GM18873 (cell line): ENCODE results near the gene PSPH.
"Not testable (repeated sequence)": the region's sequence is repeated elsewhere in the genome, so short reads cannot be mapped to it uniquely, and the experiment has no call there.

Experiments used
- ATAC-seq: cut with Tn5 transposase; IDR thresholded peaks from one replicate; pipeline ENCODE4 v1.9.1; 2021; ENCODE audit warnings: mild to moderate bottlenecking, moderate library complexity, moderate number of reproducible peaks; ENCODE audit not compliant: unreplicated experiment, low FRiP score

PSPH gene

DNA sequence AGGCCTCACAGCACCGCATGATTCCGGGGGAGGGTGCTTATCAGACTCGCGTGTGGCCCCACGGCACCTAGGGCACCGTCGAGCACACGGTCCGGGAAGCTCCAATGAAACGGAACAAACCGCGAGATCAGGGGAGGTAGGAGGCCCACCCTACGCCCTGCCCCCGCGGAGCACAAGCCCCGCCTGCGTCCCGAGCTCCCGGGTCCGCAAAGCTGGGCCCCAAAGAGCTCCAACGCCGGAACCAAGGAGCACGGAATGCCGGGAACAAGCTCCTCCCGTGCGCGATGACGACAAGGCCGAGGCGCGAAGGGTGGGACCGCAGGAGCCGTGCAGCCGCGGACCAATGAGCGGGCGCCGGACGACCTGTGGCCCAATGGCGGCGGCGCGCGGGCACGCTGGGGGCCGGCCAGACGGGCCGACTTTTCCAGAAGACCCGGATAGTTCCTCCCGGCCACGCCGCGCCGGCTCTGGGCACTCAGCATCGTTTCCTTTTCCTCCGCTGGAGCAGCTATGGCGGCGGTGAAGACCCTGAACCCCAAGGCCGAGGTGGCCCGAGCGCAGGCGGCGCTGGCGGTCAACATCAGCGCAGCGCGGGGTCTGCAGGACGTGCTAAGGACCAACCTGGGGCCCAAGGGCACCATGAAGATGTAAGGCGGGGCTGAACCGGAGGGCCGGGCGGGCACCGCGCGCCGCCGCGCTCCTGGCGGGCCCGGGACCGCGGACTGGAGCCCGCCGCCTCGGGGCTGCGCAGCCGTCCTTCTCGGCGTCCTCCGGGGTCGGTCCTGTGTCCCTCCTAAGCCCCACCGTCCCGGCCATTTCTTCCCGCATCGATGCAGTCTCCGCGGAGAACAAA lies at the start of gene PSPH, which contains the start of gene CCT6A:
Gene PSPH, minus strand, starts transcription at position 106 of the 853 bp plus-strand sequence. CDS start 30,232 bp downstream, outside the sequence.
Gene CCT6A, plus strand, starts transcription at position 427 of the 853 bp plus-strand sequence. Its CDS starts 84 bp downstream, at position 511.
- ATAC-seq: peak; percentile 93

DNA sequence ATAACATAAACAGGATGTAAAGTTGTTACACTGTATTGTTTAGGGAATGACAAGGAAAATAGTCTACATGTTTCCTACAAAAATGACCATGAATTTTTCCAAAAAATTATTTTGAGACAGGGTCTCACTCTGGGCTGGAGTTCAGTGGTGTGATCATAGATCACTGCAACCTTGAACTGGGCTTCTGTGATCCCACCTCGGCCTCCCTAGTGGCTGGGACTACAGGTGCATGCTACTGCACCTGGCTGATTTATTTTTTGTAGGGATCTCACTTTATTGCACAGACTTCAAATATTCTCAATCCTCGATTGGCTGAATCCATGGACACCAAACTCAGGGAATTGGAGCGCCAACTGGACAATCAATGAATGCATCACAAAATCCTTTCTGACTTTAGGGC lies 48.4 kb upstream of the PSPH start:
- ATAC-seq: no peak

DNA sequence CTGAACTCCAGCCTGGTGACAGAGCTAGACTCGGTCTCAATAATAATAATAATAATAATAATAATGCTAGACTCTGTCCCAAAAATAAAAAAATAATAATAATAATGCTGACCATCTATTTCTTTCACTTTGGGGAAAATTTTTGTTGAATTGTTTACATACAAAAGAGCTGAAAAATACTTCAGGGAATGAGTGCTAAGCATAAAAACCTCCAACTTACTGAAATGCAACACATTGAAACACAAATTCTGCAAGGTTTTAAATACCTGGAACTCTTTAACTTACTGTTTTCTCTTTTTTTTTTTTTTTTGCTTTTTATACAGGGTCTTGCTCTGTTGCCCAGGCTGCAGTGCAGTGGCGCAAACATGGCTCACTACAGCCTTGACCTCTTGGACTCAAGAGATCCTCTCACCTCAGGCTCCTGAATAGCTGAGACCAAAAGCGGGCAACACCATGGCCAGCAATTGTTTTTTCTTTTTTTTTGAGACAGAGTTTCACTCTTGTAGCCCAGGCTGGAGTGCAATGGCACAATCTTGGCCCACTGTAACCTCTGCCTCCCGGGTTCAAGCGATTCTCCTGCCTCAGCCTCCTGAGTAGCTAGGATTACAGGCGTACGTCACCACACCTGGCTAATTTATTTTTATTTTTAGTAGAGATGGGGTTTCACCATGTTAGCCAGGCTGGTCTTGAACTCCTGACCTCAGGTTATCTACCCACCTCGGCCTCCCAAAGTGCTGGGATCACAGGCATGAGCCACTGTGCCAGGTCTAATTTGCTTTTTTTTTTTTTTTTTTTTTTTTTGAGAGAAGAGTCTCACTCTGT lies 47.2 kb upstream of the PSPH start:
- ATAC-seq: not testable (repeated sequence)

DNA sequence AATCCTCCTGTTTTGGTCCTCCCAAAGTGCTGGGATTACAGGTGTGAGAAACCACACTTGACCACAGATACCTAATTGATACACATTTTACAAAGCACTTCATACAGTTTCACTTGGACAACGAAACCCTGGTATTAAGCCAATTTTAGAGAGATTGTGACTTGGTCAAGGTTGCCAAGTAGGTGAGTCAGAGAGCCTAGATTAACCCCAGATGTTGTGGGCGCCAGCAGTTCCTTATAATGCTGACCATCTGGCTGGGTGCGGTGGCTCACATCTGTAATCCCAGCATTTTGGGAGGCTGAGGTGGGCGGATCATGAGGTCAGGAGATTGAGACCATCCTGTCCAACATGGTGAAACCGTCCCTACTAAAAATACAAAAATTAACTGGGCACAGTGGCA lies 46.5 kb upstream of the PSPH start:
- ATAC-seq: no peak

DNA sequence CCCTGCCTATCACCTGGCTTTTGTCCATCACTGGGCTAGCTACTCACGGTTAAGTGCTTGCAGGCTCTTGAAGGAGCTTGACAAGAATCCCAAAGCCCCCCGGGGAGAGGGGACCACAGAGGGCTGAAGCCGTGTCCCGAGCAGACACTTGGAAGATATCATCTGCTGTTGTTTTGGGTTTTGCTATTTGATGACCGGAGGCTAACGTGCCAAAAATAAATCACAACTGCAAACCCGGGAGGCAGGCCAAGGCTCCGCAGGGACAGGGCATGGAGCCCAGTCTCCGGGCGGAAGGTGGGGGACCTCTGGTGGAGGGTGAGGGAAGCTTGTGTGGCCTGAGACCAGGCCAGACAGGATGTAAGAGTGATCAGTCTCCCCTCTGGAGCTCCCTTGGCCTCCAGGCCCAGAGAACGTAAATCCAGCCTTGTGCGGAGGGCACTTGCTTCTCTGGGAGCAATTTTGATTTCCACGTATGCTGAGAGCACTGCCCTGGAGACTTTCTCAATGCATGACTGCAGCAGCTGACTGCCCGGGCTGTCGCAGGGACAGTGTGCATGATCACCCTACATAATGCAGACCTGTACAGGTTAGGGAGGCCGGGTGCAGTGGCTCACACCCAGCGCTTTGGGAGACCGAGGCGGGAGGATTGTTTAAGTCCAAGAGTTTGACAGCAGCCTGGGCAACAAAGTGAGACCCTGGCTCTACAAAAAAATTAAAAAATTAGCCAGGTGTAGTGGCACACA lies 41.7 kb upstream of the PSPH start, which contains the start of gene PHKG1:
Gene PHKG1, minus strand, starts transcription at position 164 of the 743 bp plus-strand sequence. CDS start 4,011 bp downstream, outside the sequence.
- no peak for ATAC-seq

DNA sequence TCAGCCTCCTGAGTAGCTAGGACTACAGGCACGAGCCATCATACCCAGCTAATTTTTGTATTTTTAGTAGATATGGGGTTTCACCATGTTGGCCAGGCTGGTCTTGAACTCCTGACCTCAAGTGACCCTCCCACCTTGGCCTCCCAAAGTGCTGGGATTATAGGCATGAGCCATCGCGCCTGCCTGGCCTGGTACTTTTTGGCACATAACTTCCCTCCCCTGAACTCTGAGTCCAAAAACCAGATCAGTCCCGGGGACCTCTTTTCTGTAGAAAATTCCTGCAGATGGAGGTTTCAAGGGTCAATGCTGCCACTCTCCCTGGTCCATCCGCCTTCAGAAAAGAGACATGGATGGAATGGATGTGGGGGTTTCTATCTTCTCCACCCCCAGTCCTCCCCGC lies 41.1 kb upstream of the PSPH start:
- ATAC-seq: not testable (repeated sequence)

DNA sequence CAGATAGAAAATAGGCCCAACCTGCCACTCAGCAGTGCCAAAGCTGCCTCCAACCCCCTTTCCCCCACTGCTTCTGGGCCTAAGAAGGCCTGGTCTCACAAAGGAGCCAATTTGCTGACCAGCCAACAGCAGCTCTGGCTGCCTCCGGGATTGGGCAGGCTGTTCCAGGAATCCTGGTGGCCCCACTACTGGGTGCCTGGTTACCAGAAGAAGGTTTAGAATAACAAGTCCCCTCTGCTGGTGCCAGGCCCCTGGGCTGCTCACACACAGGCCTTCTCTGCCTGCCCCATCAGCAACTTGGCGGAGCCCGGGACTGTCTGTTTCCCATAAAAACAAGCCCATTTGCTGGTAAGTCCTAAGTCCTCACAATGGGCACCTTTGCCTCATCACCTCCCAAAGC lies 40.3 kb upstream of the PSPH start:
- ATAC-seq: no peak

DNA sequence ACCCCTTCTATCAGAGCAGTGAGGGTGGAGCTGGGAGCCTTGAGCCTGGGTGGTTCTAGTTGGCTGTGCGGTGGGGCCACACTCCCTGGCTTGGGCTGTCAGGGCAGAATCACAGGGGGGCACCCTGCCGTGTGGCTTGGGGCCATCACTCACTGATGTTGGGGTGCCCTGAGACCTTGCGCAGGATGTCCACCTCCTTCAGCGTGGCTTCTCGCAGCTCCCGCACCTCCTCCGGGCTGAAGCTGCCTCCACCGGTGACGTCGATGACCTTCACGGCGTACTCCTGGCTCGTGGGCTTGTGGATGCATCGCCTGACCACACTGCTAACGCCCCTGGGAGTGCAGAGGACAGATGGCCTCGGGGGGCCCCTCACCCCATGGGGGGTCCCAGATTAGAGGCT lies 36.2 kb upstream of the PSPH start:
- ATAC-seq: no peak

DNA sequence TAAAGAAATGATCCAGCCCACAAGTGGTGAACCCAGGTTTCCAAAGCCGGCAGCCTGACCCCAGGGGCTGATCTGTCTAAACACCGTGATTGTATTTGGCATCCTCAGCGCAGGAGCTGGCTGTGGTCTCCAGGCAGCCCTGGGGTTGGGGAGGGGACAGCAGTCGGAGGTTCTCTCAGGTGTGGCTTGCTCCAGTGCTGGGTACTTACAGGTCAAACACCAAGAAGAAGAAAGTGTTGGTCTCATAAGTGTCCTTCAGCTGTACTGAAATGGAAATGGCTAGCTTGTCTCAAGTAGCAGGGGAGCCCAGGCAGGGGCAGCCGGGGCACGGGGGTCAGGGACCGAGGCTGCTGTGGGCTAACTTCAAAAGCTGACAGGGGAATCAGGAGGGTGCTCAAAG lies 35.5 kb upstream of the PSPH start:
- ATAC-seq: no peak

DNA sequence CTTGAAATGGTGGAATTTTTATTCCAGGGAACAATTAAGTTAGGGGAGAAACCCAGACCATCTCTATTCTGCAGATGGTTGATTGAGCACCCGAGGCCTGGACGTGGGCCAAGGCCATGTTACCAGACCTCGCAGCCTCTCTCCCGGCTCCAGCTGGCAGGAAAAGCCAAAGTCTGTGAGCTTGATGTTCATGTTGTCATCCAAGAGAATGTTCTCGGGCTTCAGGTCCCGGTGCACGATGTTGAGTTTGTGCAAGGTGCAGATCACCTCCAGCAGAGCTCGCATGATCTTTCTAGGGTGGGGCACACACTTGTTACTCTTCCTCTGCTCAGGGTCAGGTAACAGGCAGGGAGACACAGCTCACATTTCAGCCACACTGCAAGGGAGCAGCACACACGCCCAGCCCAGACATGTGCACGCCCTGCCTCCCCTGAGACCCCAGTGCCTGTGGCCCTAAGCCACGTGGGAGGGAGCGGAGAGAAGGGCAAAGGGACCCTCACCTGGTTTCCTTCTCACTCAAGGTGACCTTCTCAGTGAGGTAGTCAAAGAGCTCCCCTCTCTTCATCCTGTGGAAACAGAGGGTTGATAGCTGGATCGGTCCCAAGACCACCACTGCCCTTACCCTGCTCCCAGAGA lies 32.0 kb upstream of the PSPH start:
- no peak for ATAC-seq

DNA sequence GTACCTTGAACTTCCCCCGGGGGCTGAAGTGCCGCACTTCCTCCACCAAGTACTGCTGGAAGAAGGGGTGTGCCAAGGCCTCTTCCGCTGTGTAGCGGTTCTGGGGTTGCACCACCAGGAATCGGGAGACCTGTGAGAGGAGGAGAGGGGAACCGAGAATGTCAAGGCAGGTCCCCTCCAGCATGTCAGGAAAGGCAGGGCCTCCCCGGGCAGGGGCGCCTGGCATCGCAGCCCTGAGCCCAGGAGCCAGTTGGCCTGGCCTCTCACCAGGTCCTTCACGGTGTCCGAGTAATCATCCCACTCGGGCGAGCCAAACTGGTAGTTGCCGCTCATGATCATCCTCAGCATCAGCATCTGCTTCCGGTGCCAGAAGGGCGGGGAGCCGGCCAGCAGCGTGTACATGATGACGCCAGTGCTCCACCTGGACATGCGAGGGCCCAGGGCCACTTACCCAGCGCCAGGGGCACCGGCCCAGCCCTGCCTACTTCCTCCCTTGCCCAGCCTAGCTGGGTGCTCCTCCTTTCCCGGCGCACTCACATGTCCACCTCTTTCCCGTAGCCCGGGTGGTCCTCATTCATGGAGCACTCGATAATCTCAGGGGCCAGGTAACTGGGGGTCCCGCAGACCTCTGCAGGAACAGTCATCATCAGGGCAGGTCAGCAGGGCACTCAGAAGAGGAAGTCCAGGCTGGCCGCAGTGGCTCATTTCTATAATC lies 30.5 kb upstream of the PSPH start:
- ATAC-seq: no peak

DNA sequence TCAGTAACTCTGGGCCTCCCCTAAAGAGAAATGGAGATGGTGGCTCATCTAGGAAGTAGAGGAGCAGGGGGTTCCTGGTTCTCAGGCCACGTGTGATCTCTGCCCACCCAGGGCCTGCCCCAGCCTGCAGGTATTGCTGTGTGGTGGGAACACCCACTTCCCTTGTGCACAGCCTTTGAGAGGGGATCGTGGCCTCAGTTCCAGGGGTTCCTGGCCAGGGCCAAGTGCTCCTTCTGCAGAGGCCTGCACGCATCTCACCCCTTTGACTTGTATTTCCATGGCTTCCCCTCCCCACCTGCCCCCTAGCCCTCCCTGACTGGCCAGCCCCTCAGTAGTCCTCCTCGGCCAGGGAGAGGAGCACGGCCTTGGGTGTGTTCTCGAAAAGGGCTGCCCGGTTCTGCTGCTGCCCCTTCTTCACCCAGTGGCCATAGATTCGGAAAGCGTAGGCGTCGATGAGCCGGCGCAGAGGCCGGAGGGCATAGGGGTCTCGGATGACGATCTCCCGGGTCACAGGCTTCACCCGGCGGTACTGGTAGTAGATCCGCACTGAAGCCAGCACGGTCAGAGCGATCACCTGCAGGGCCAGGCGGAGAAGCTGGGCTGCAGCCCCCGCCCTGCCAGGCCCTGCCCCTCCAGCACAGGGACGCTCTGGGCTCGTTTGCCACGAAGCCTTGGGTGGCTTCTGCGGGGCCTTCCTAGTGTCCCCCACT lies 29.6 kb upstream of the PSPH start:
- not testable (repeated sequence) for ATAC-seq

DNA sequence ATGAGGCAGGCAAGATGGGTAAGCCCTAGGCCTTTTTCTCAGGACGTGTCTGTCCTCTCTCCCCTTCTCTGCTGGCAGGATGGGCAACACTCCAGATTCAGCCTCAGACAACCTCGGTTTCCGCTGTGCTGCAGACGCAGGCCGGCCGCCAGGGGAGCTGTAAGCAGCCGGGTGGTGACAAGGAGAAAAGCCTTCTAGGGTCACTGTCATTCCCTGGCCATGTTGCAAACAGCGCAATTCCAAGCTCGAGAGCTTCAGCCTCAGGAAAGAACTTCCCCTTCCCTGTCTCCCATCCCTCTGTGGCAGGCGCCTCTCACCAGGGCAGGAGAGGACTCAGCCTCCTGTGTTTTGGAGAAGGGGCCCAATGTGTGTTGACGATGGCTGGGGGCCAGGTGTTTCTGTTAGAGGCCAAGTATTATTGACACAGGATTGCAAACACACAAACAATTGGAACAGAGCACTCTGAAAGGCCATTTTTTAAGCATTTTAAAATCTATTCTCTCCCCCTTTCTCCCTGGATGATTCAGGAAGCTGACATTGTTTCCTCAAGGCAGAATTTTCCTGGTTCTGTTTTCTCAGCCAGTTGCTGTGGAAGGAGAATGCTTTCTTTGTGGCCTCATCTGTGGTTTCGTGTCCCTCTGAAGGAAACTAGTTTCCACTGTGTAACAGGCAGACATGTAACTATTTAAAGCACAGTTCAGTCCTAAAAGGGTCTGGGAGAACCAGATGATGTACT lies 28.4 kb upstream of the PSPH start:
- no peak for ATAC-seq

DNA sequence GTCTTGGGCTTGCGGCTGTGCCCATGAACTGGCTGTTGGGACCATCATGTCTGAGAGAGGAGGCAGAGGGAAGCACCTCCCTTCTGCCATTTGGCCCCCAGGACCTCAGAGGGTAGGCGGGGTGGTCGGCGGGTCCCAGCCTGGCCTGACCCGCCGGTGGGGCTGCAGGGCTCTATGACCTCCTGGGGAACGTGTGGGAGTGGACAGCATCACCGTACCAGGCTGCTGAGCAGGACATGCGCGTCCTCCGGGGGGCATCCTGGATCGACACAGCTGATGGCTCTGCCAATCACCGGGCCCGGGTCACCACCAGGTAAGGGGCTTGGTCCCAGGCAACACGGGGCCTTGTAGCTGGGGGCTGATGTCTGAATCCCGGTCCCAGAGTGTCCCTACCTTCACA lies 27.0 kb upstream of the PSPH start:
- no peak for ATAC-seq

DNA sequence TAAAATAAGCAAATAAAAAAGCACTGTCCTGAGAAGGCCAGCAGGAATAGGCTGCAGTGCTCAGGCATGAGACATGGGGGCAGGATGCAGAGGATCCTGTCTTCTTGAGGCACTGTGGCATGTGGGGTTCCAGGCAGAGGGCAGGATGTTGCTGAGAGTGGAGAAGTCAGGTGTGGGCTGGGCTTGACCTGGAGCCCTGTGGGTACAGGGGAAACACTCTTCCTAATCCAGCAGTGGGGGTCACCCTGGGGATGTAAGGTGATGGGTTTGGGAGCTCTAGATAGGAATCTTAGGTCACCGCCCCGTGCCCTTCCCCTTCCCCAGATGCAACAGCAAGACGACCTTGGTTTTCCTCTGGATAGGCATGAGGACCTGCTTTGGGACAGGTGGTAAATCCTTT lies 26.4 kb upstream of the PSPH start:
- ATAC-seq: no peak

DNA sequence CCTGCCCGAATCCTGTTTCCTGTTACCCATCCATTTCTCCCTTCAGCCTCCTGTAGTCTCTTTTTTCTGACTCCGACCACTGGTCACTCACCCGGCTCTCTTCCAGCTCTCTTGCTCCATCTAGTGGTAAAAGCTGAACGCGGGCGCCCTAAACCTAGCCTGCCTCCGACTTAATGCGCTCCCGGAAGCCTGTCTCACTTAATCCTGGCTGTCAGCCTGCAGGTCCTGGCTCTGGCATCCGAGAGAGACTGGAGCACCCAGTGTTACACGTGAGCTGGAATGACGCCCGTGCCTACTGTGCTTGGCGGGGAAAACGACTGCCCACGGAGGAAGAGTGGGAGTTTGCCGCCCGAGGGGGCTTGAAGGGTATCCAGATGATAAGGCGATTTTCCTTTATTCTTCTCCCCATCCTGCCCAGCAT lies 23.1 kb upstream of the PSPH start:
- peak; percentile 56 for ATAC-seq

DNA sequence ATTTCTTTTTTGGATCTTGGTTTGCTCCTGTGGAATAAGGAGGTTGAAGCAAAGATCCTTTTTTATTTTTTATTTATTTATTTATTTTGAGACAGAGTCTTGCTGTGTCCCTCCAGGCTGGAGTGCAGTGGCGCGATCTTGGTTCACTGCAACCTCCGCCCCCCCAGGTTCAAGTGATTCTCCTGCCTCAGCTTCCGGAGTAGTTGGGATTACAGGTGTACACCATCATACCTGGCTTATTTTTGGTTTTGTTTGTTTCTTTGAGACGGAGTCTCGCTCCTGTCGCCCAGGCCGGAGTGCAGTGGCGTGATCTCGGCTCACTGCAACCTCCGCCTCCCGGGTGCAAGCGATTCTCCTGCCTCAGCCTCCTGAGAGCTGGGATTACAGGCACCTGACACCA lies 15.1 kb upstream of the PSPH start:
- not testable (repeated sequence) for ATAC-seq
